Measurements from ENCODE around the gene SLC34A3. TPM values are rescaled to one million over a fixed set of nuclear protein-coding genes. Genes with fewer than 3 reads are reported as not detected.

Gene SLC34A3
- total RNA-seq, 1 experiment from 2014 or later = not detected

DNA sequence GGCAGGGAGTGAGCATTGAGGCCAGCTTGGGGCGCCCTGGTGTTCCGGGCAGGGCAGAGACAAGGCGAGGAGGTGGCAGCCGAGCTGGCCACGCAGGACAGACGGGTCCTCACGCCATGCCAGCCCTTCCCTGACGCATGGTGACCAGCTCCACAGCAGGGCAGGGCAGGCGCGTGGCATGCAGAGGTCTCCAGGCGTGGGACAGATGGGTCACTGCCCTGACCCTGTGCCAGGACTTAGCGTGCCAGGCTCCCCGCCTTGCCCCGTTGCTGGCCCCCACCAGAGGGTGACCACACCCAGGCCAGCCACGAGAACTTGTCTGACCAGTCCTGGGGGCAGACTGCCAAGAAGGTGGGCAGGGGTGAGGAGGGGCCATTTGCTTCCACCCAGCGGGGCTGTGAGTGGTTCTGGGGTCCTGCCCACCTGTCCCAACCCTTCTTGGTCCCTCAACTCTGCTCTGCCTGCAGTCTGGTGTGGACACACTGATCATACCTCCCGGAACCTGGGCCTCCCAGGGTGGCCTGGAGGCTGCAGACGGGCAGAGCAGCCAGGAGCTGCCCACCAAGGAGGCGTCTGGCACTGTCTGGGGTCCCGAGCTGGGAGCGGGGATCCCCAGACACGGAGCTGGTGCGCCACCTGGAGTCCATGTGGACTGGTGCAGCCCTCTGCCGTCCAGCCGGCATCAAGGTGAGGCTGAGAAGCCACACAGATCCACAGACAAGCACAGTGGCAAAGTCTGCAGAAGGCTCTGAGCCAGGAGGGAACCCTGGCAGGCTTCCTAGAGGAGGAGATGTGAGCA lies 3.4 kb upstream of the SLC34A3 start, which contains the start of gene RNF224:
TSS of gene RNF224 (plus strand) at position 449 of the 799 bp plus-strand sequence. CDS start 834 bp downstream, outside the sequence.
- H3K4me1 ChIP-seq (ENCODE audit: insufficient read depth, low read length, poor library complexity, severe bottlenecking) = peaks cover 9% of the 10 kb centered on the region
- H3K27me3 ChIP-seq (replicated peaks; ENCODE audit: insufficient read depth, low read depth, low read length, poor library complexity) = no peaks in the 10 kb centered on the region
- H3K27ac ChIP-seq (ENCODE audit: low read depth, low read length, poor library complexity, severe bottlenecking) = no peak within 1 kb of the TSS
- TF ChIP-seq CTCF (conservative IDR thresholded peaks at IDR 0.05; ENCODE audit: low read depth, low read length) (peak; percentile 97), EZH2 (IDR thresholded peaks at IDR 0.05; ENCODE audit: borderline replicate concordance, low read depth, low read length, poor library complexity, severe bottlenecking) (no peak)
- no peak within 1 kb of the TSS for H3K4me3 ChIP-seq (ENCODE audit: low read depth, low read length, poor library complexity, severe bottlenecking)
- H3K9me3 ChIP-seq (ENCODE audit: low read depth, low read length, poor library complexity, severe bottlenecking) = no peaks in the 10 kb centered on the region
- no TSS peak for BruUV-seq (replicated peaks)
- peak; percentile 87 for DNase-seq (ENCODE audit: low spot score)
- ChIA-PET CTCF (interaction anchor here (0.6 to 1.8 kb wide), 5 partner anchors 9 to 181 kb away, joined by 3 to 10 read pairs (median 6); partner anchors contain the start of gene NPDC1), POLR2A (ENCODE audit: low non-redundant PET) (interaction anchor here (1.4 kb wide), 1 partner anchor 13 kb away, joined by 3 read pairs; no protein-coding TSS in a partner anchor)
- H3K36me3 ChIP-seq (ENCODE audit: insufficient read depth, low read length, poor library complexity, severe bottlenecking) = no peaks in the 10 kb centered on the region
- intact Hi-C loops (cut with micrococcal nuclease; ENCODE audit: unreplicated experiment) = loop anchor here (1.0 kb wide), 1 partner anchor 109 kb away; no protein-coding TSS in a partner anchor

- no peak for DNase-seq (ENCODE audit: low spot score)
- BruUV-seq (replicated peaks) = no TSS peak
- CTCF ChIA-PET = interaction anchor here (1.0 to 1.8 kb wide), 4 partner anchors 9 to 181 kb away, joined by 3 to 10 read pairs (median 6); partner anchors contain the start of gene NPDC1
- no peaks in the 10 kb centered on the region for H3K27me3 ChIP-seq (replicated peaks; ENCODE audit: insufficient read depth, low read depth, low read length, poor library complexity)
- H3K4me1 ChIP-seq (ENCODE audit: insufficient read depth, low read length, poor library complexity, severe bottlenecking) = peaks cover 2% of the 10 kb centered on the region
- no peaks in the 10 kb centered on the region for H3K36me3 ChIP-seq (ENCODE audit: insufficient read depth, low read length, poor library complexity, severe bottlenecking)
- POLR2A ChIA-PET (ENCODE audit: low non-redundant PET) = interaction anchor here (1.4 kb wide), 1 partner anchor 12 kb away, joined by 3 read pairs; no protein-coding TSS in a partner anchor
- no peaks in the 10 kb centered on the region for H3K9me3 ChIP-seq (ENCODE audit: low read depth, low read length, poor library complexity, severe bottlenecking)
- TF ChIP-seq EZH2 (IDR thresholded peaks at IDR 0.05; ENCODE audit: borderline replicate concordance, low read depth, low read length, poor library complexity, severe bottlenecking) (no peak), CTCF (conservative IDR thresholded peaks at IDR 0.05; ENCODE audit: low read depth, low read length) (no peak)
- H3K27ac ChIP-seq (ENCODE audit: low read depth, low read length, poor library complexity, severe bottlenecking) = no peak overlapping the region
- no peak overlapping the region for H3K4me3 ChIP-seq (ENCODE audit: low read depth, low read length, poor library complexity, severe bottlenecking)
- intact Hi-C loops (cut with micrococcal nuclease; ENCODE audit: unreplicated experiment) = loop anchor here (1.0 kb wide), 1 partner anchor 110 kb away; no protein-coding TSS in a partner anchor
Observed at GRCh38 chr9:137227853-137228505, 2.7 kb upstream of the SLC34A3 start.

GRCh38 chr9:137228506-137228967 lies 2.2 kb upstream of the SLC34A3 start:
- Histone ChIP-seq H3K4me3 (ENCODE audit: low read depth, low read length, poor library complexity, severe bottlenecking) (no peak overlapping the region), H3K4me1 (ENCODE audit: insufficient read depth, low read length, poor library complexity, severe bottlenecking) (no peaks in the 10 kb centered on the region), H3K36me3 (ENCODE audit: insufficient read depth, low read length, poor library complexity, severe bottlenecking) (no peaks in the 10 kb centered on the region), H3K9me3 (ENCODE audit: low read depth, low read length, poor library complexity, severe bottlenecking) (no peaks in the 10 kb centered on the region), H3K27ac (ENCODE audit: low read depth, low read length, poor library complexity, severe bottlenecking) (no peak overlapping the region), H3K27me3 (replicated peaks; ENCODE audit: insufficient read depth, low read depth, low read length, poor library complexity) (no peaks in the 10 kb centered on the region)
- POLR2A ChIA-PET (ENCODE audit: low non-redundant PET) = no interaction called here
- no TSS peak for BruUV-seq (replicated peaks)
- CTCF ChIA-PET = no interaction called here
- intact Hi-C loops (cut with micrococcal nuclease; ENCODE audit: unreplicated experiment) = no loop called here
- DNase-seq (ENCODE audit: low spot score) = no peak
- no peak for TF ChIP-seq CTCF (conservative IDR thresholded peaks at IDR 0.05; ENCODE audit: low read depth, low read length)
- no peak for TF ChIP-seq EZH2 (IDR thresholded peaks at IDR 0.05; ENCODE audit: borderline replicate concordance, low read depth, low read length, poor library complexity, severe bottlenecking)

Data from A673 (cell line).